ENCODE measurements around the gene SPACA7. TPM values are rescaled to one million over a fixed set of nuclear protein-coding genes. Genes with fewer than 3 reads are reported as not detected.

Gene SPACA7
- total and polyA plus RNA-seq, 2 of the 13 experiments (the other 11 are each of a cell fraction or from before 2014, with no cell fraction given): not detected

- no peak for TF ChIP-seq RARA (CRISPR knock-in tag; IDR thresholded peaks at IDR 0.05)
Measured at GRCh38 chr13:112453874-112454647, 77.9 kb downstream of the SPACA7 start (continued).

- Histone ChIP-seq H4K20me1 (ENCODE audit: insufficient read depth, low read length) (no peaks in the 10 kb centered on the region), H3K4me1 (ENCODE audit: insufficient read depth, low read length) (no peaks in the 10 kb centered on the region), H2AFZ (ENCODE audit: low read length) (no peak overlapping the region), H3K4me3 (replicated peaks in 1 of 3; ENCODE audit: insufficient read depth in 1 of 3, low read depth in 2 of 3, low read length in 3 of 3) (no peak overlapping the region), H3K9ac (ENCODE audit: insufficient read depth, low read depth, low read length) (no peak overlapping the region), H3K27ac (ENCODE audit: extremely low read length, insufficient read depth, low read length) (no peak overlapping the region), H3K9me3 (ENCODE audit: low read length) (no peaks in the 10 kb centered on the region), H3K79me2 (ENCODE audit: insufficient read depth, low read length) (no peaks in the 10 kb centered on the region), H3K4me2 (ENCODE audit: low read depth, low read length) (no peak overlapping the region), H3K27me3 (ENCODE audit: control insufficient read depth in 1 of 2, insufficient read depth in 2 of 2, low read length in 2 of 2) (peaks cover 20 to 75% of the 10 kb centered on the region in 2 experiments), H3K36me3 (replicated peaks in 1 of 2; ENCODE audit: control insufficient read depth in 1 of 2, insufficient read depth in 2 of 2, low read length in 2 of 2) (no peaks in the 10 kb centered on the region)
- intact Hi-C loops (cut with micrococcal nuclease; ENCODE audit: unreplicated experiment): no loop called here
- no peak for TF ChIP-seq MIER3 (CRISPR knock-in tag; IDR thresholded peaks at IDR 0.05; ENCODE audit: borderline replicate concordance)
- no peak for TF ChIP-seq NFAT5 (CRISPR knock-in tag; IDR thresholded peaks at IDR 0.05)
- no peak for TF ChIP-seq ZFP36L2 (CRISPR knock-in tag; IDR thresholded peaks at IDR 0.05)
- TF ChIP-seq ARNT (IDR thresholded peaks at IDR 0.05): no peak
- TF ChIP-seq MXD3 (CRISPR knock-in tag; IDR thresholded peaks at IDR 0.05): no peak
- TF ChIP-seq THAP11 (CRISPR knock-in tag; IDR thresholded peaks at IDR 0.05): no peak
- TF ChIP-seq GPBP1L1 (CRISPR knock-in tag; IDR thresholded peaks at IDR 0.05): no peak
- no peak for TF ChIP-seq ZNF670 (CRISPR knock-in tag; IDR thresholded peaks at IDR 0.05; ENCODE audit: borderline replicate concordance)
- no peak for TF ChIP-seq KLF6 (CRISPR knock-in tag; IDR thresholded peaks at IDR 0.05)
- no peak for TF ChIP-seq ZNF30 (CRISPR knock-in tag; IDR thresholded peaks at IDR 0.05)
- TF ChIP-seq CREBL2 (CRISPR knock-in tag; IDR thresholded peaks at IDR 0.05; ENCODE audit: borderline replicate concordance): no peak
- no peak for TF ChIP-seq ZNF567 (CRISPR knock-in tag; IDR thresholded peaks at IDR 0.05; ENCODE audit: borderline replicate concordance)
- ATAC-seq: no peak
- DNase-seq (ENCODE audit: low spot score): no peak
- no TSS peak for BruUV-seq (replicated peaks)
- in situ Hi-C loops (cut with HindIII; ENCODE audit: extremely low pct_ligation_motif_present, low pct_unique_long_range_greater_than_20kb): no loop called here
- CTCF ChIA-PET (ENCODE audit: low intra/inter-chr PET ratio, low total read pairs): no interaction called here
- WGBS (ENCODE audit: low lambda C conversion rate): 47% methylated on average over 13 of the region's 16 CpGs
- no peak for FAIRE-seq
- POLR2A ChIA-PET: no interaction called here
Measured at GRCh38 chr13:112454648-112455334, 78.6 kb downstream of the SPACA7 start.

All from HepG2 (cell line).